BJ (cell line): ENCODE data around the gene ZNF467. TPM values are rescaled to one million over a fixed set of nuclear protein-coding genes. Genes with fewer than 3 reads are reported as not detected.

ENCODE experiments used
- CTCF ChIA-PET: fragments of 350-600 bp; formaldehyde crosslinking; extraction: SDS; loops from one replicate; lab custom pipeline; 2021; ENCODE audit warnings: antibody characterized with exemption, inconsistent platforms; lab: Yijun Ruan, JAX
- POLR2A ChIA-PET: fragments of 300-600 bp; sonication (Branson Sonifier 250); formaldehyde crosslinking; extraction: SDS; loops from one replicate; lab custom pipeline; 2021; ENCODE audit warnings: antibody characterized with exemption; lab: Charles Lee
- DNase-seq: peaks from one replicate; pipeline ENCODE4 v3.0.0-alpha.2; 2011; ENCODE audit warnings: low read depth
- H3K27me3 ChIP-seq: 2 replicates; pipeline ENCODE4 v1.6.0; 2011; ENCODE audit warnings: low read length; ENCODE audit not compliant: control insufficient read depth, insufficient read depth
- H3K36me3 ChIP-seq: 2 replicates; pipeline ENCODE4 v1.5.1; 2011; ENCODE audit warnings: low read length; ENCODE audit not compliant: control insufficient read depth, insufficient read depth
- H3K4me3 ChIP-seq: 2 replicates; pipeline ENCODE4 v1.5.1; 2011; ENCODE audit warnings: low read depth, mild to moderate bottlenecking, control low read depth, low read length
- CTCF ChIP-seq: IDR thresholded peaks from 2 replicates; pipeline ENCODE4 v1.5.1; 2011; ENCODE audit warnings: low read depth, mild to moderate bottlenecking, control low read depth, inconsistent platforms, low read length, moderate library complexity; ENCODE audit not compliant: insufficient read depth
- polyA minus RNA-seq: library from RNA; depleted of rRNA, polyadenylated mRNA; stranded (reverse); fragments of >200 nt; gene quantifications from 2 replicates; pipeline ENCODE4 v1.2.3, GENCODE V29; 2011; rRNA and poly(A)+ RNA removed
- polyA plus RNA-seq: library from polyadenylated mRNA; depleted of rRNA; stranded (reverse); fragments of >200 nt; gene quantifications from 2 replicates; pipeline ENCODE4 v1.2.3, GENCODE V29; 2011; rRNA removed

Gene ZNF467
- polyA plus RNA-seq (0.92 and 1.6 TPM in 2 replicates), polyA minus RNA-seq (0.36 and 0.47 TPM in 2 replicates)

GRCh38 chr7:149773446-149774236 is at the start of gene ZNF467:
Gene ZNF467, minus strand, starts transcription at chr7:149773588. Its CDS starts 2,556 bp downstream, at chr7:149771032.
- H3K36me3 ChIP-seq = no peaks in the 10 kb centered on the region
- ChIA-PET POLR2A (no interaction called here), CTCF (interaction anchor here (0.7 to 2.1 kb wide), 2 partner anchors 11 to 34 kb away, joined by 3 to 4 read pairs; no protein-coding TSS in a partner anchor)
- H3K27me3 ChIP-seq = peaks cover 15% of the 10 kb centered on the region
- H3K4me3 ChIP-seq = peak within 1 kb of the TSS; percentile 55
- no peak for DNase-seq
- no peak for TF ChIP-seq CTCF

GRCh38 chr7:149822353-149822943 is 49.1 kb upstream of the ZNF467 start:
- Histone ChIP-seq H3K4me3 (no peak overlapping the region), H3K27me3 (no peaks in the 10 kb centered on the region), H3K36me3 (no peaks in the 10 kb centered on the region)
- DNase-seq = no peak
- CTCF ChIA-PET = interaction anchor here (1.6 kb wide), 1 partner anchor 10 kb away, joined by 4 read pairs; no protein-coding TSS in a partner anchor
- no peak for TF ChIP-seq CTCF
- POLR2A ChIA-PET = no interaction called here

- POLR2A ChIA-PET = no interaction called here
- no peak for DNase-seq
- Histone ChIP-seq H3K36me3 (no peaks in the 10 kb centered on the region), H3K4me3 (no peak overlapping the region), H3K27me3 (no peaks in the 10 kb centered on the region)
- no peak for TF ChIP-seq CTCF
- CTCF ChIA-PET = interaction anchor here (1.3 kb wide), 1 partner anchor 15 kb away, joined by 3 read pairs; no protein-coding TSS in a partner anchor
Measured at GRCh38 chr7:149821191-149822148, 48.1 kb upstream of the ZNF467 start.

- TF ChIP-seq CTCF = no peak
- Histone ChIP-seq H3K36me3 (no peaks in the 10 kb centered on the region), H3K4me3 (no peak overlapping the region), H3K27me3 (no peaks in the 10 kb centered on the region)
- no peak for DNase-seq
- CTCF ChIA-PET = interaction anchor here (0.7 to 1.3 kb wide), 2 partner anchors 12 to 14 kb away, joined by 3 read pairs; no protein-coding TSS in a partner anchor
- POLR2A ChIA-PET = no interaction called here
Measured at GRCh38 chr7:149820622-149821190, 47.3 kb upstream of the ZNF467 start.
